GM19193 (cell line): ENCODE measurements around the gene WDR20.

Experiments
- POLR2A ChIP-seq: IDR thresholded peaks from 4 replicates; pipeline ENCODE4 v1.6.1; 2011; ENCODE audit not compliant: insufficient read depth, insufficient read length; ENCODE audit errors: extremely low read depth

The WDR20 gene

GRCh38 chr14:102202944-102203343, 63.2 kb downstream of the WDR20 start:
- no peak for TF ChIP-seq POLR2A

GRCh38 chr14:102203382-102203781, 63.7 kb downstream of the WDR20 start:
- TF ChIP-seq POLR2A: no peak

GRCh38 chr14:102205560-102205959, 65.9 kb downstream of the WDR20 start:
- TF ChIP-seq POLR2A: no peak

DNA sequence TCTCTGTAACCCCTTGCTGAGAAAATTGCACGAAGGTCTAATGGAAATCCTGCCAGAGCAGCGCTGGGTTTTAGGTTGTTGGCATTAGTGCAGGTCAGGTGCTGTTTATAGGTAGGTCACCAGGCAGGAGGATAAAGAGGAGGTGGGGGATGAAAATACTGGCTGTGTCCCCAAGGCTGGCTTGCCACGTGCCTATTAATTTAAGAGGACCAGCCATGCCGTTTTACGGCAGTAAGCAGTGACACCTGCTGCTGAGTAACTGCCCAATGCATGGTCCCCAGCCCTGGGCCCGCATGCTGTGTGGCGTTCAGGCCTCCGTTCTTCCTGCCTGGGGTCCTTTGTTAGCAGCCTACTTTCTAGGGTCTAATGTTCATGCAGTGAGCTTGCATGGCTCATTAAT, 67.2 kb downstream of the WDR20 start:
- no peak for TF ChIP-seq POLR2A

- no peak for TF ChIP-seq POLR2A
Observed at GRCh38 chr14:102207831-102208365, 68.2 kb downstream of the WDR20 start.

- TF ChIP-seq POLR2A: no peak
Observed at GRCh38 chr14:102208741-102209140, 69.0 kb downstream of the WDR20 start.

DNA sequence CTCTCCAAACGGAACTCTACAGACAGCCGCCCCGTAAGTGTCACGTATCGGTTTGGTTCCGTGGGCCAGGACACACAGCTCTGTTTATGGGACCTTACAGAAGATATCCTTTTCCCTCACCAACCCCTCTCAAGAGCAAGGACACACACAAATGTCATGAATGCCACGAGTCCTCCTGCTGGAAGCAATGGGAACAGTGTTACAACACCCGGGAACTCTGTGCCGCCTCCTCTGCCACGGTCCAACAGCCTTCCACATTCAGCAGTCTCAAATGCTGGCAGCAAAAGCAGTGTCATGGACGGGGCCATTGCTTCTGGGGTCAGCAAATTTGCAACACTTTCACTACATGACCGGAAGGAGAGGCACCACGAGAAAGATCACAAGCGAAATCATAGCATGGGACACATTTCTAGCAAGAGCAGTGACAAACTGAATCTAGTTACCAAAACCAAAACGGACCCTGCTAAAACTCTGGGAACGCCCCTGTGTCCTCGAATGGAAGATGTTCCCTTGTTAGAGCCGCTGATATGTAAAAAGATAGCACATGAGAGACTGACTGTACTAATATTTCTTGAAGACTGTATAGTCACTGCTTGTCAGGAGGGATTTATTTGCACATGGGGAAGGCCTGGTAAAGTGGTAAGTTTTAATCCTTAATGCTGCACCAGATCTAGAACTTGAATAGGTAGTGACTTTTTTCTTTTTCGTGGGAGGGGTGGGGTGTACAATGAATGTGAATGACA, 69.7 kb downstream of the WDR20 start:
- TF ChIP-seq POLR2A: no peak

GRCh38 chr14:102210421-102211042, 70.8 kb downstream of the WDR20 start:
- TF ChIP-seq POLR2A: no peak

DNA sequence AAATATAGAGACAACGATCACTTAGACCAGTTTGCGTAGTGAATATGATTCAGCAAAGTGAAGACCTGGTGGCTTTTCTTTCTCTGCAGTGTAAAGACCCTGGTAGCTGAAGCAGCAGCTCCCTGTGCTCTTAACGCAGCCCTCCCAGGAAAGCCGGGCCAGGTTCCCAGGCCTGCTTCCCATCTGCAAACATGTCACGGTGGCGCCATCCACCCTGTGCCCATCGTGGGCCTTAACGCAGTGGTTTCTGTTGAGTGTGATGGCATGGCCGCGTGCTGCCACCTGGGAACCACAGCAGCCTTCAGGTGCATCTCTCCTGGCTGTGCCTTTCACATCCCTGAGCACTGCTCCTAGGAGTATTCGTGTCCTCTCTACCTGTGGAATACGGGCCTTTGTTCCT, 71.5 kb downstream of the WDR20 start:
- no peak for TF ChIP-seq POLR2A

- no peak for TF ChIP-seq POLR2A
Observed at GRCh38 chr14:102212356-102212755, 72.7 kb downstream of the WDR20 start.

DNA sequence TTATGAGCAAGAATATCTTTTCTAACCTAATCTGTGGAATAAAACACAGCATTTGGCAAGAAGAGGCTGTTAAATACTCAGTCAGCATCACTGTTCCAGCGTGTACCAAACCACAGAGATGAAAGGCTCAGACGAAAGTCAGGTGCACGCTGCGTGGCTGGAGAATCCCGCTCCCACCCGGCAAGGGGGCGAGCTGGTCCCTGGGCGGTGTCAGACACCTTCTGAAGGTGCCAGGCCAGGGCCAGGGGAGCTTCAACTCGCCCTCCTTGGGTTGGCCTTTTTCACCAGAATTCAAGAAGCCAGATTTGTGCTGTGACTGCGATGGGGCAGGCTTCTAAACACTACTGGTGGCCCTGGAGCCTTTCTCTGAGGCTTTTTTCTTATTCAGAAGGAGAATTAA, 73.1 kb downstream of the WDR20 start:
- TF ChIP-seq POLR2A: no peak

GRCh38 chr14:102213470-102213869, 73.8 kb downstream of the WDR20 start:
- TF ChIP-seq POLR2A: no peak

- no peak for TF ChIP-seq POLR2A
Observed at GRCh38 chr14:102213984-102214658, 74.4 kb downstream of the WDR20 start.

GRCh38 chr14:102215071-102215470, 75.4 kb downstream of the WDR20 start:
- TF ChIP-seq POLR2A: no peak

DNA sequence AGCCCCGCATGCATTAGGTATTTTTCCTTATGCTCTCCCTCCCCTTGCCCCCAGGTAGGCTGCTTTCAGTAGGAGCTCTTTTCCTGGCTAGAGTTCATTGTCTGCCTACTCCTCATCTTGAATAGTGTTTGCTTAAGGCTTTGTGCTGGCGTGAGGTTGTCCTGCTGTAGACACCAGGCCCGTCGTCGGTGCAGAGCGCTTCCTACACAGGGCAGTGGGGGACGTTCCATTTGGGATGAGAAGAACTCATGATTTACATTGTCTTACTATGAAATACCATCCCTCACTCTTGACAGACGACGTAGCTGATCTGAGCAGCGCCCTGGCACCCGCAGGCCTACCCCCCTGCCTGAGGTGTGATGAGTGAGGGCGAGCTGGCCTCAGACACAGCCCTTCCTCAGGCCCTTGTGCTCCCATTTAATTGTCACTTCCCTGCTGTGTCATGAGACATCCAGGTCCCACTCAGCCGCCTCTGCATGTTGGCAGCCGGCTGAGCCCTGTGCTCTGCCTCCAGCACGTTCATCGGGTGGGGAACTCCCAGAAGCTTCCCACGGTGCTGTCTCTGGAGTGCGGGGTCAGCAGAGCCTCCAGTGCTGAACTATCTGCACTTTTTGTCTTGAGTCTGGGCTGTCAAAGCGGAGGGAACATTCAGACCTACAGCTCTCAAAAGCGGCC, 76.0 kb downstream of the WDR20 start:
- TF ChIP-seq POLR2A: no peak
